Measurements from ENCODE around the gene IL17REL. TPM values are rescaled to one million over a fixed set of nuclear protein-coding genes. Genes with fewer than 3 reads are reported as not detected.

Gene IL17REL
- total RNA-seq, 2 donors from 2014 or later = 0.68 TPM; not detected in 1

- no peak for TF ChIP-seq POLR2AphosphoS5 (IDR thresholded peaks at IDR 0.05)
- peaks cover 48% of the 10 kb centered on the region for H3K4me1 ChIP-seq (replicated peaks)
- intact Hi-C loops (cut with DNase I) = no loop called here
Observed at GRCh38 chr22:49956418-49956770, 56.2 kb downstream of the IL17REL start.

GRCh38 chr22:49955581-49956417 lies 56.8 kb downstream of the IL17REL start:
- H3K27ac ChIP-seq = peak overlapping the region; percentile 95 to 96
- no peak for DNase-seq (ENCODE audit: low spot score)
- no peaks in the 10 kb centered on the region for H3K27me3 ChIP-seq (replicated peaks; ENCODE audit: insufficient read depth)
- intact Hi-C loops (cut with DNase I) = no loop called here
- H3K36me3 ChIP-seq = no peaks in the 10 kb centered on the region
- H3K9me3 ChIP-seq = no peaks in the 10 kb centered on the region
- H3K4me1 ChIP-seq (replicated peaks) = peaks cover 49% of the 10 kb centered on the region
- no peak for TF ChIP-seq POLR2AphosphoS5 (IDR thresholded peaks at IDR 0.05)
- no peak for TF ChIP-seq POLR2A (IDR thresholded peaks at IDR 0.05)
- no peak for TF ChIP-seq CTCF (IDR thresholded peaks at IDR 0.05)
- H3K4me3 ChIP-seq = no peak overlapping the region
- 88% methylated on average over 17 of the region's 22 CpGs for WGBS

More at GRCh38 chr22:49956418-49956770, 56.2 kb downstream of the IL17REL start:
- WGBS = 78% methylated on average over 7 of the region's 15 CpGs
- Histone ChIP-seq H3K4me3 (no peak overlapping the region), H3K36me3 (peaks cover 0 to under 1% of the 10 kb centered on the region in 2 donors), H3K27ac (peak overlapping the region in 1 of 2 donors; percentile 95), H3K9me3 (no peaks in the 10 kb centered on the region), H3K27me3 (replicated peaks; ENCODE audit: insufficient read depth) (no peaks in the 10 kb centered on the region)
- no peak for DNase-seq (ENCODE audit: low spot score)

GRCh38 chr22:49954991-49955580 lies 57.5 kb downstream of the IL17REL start:
- no peaks in the 10 kb centered on the region for H3K27me3 ChIP-seq (replicated peaks; ENCODE audit: insufficient read depth)
- 52% methylated on average over 12 of the region's 15 CpGs for WGBS
- peaks cover 55% of the 10 kb centered on the region for H3K4me1 ChIP-seq (replicated peaks)
- H3K9me3 ChIP-seq = no peaks in the 10 kb centered on the region
- intact Hi-C loops (cut with DNase I) = no loop called here
- no peaks in the 10 kb centered on the region for H3K36me3 ChIP-seq
- no peak overlapping the region for H3K4me3 ChIP-seq
- no peak for DNase-seq (ENCODE audit: low spot score)
- peak overlapping the region; percentile 95 to 96 for H3K27ac ChIP-seq
- TF ChIP-seq POLR2AphosphoS5 (IDR thresholded peaks at IDR 0.05) (no peak), CTCF (IDR thresholded peaks at IDR 0.05) (no peak), POLR2A (IDR thresholded peaks at IDR 0.05) (no peak)

GRCh38 chr22:49954354-49954753 lies 58.2 kb downstream of the IL17REL start:
- Histone ChIP-seq H3K9me3 (no peaks in the 10 kb centered on the region), H3K4me3 (no peak overlapping the region), H3K36me3 (no peaks in the 10 kb centered on the region), H3K27ac (peak overlapping the region; percentile 95 to 96), H3K4me1 (replicated peaks) (peaks cover 56% of the 10 kb centered on the region), H3K27me3 (replicated peaks; ENCODE audit: insufficient read depth) (no peaks in the 10 kb centered on the region)
- no peak for DNase-seq (ENCODE audit: low spot score)
- TF ChIP-seq CTCF (IDR thresholded peaks at IDR 0.05) (no peak), POLR2A (IDR thresholded peaks at IDR 0.05) (peak; percentile 43), POLR2AphosphoS5 (IDR thresholded peaks at IDR 0.05) (peak; percentile 57)
- intact Hi-C loops (cut with DNase I) = no loop called here
- WGBS = 83% methylated on average over 5 of the region's 8 CpGs

- no peak for DNase-seq (ENCODE audit: low spot score)
- Histone ChIP-seq H3K4me1 (replicated peaks) (peaks cover 55% of the 10 kb centered on the region), H3K27ac (peak overlapping the region; percentile 95 to 96), H3K27me3 (replicated peaks; ENCODE audit: insufficient read depth) (no peaks in the 10 kb centered on the region), H3K4me3 (no peak overlapping the region), H3K36me3 (no peaks in the 10 kb centered on the region), H3K9me3 (no peaks in the 10 kb centered on the region)
- TF ChIP-seq POLR2AphosphoS5 (IDR thresholded peaks at IDR 0.05) = no peak
- TF ChIP-seq CTCF (IDR thresholded peaks at IDR 0.05) = no peak
- TF ChIP-seq POLR2A (IDR thresholded peaks at IDR 0.05) = no peak
- intact Hi-C loops (cut with DNase I) = no loop called here
- WGBS = 73% methylated on average over 17 of the region's 18 CpGs
Observed at GRCh38 chr22:49953680-49954344, 58.8 kb downstream of the IL17REL start.
